Heart left ventricle (tissue), 13 donors: ENCODE measurements around the gene PTPRN2.

Experiments used
- POLR2A ChIP-seq, 2 donors: fragments of 450-650 bp; IDR thresholded peaks; one replicate each; pipeline ENCODE4 v1.6.1; 2017; ENCODE audit warnings: antibody characterized with exemption in 2 of 2, mild to moderate bottlenecking in 2 of 2, moderate library complexity in 2 of 2
- TF ChIP-seq, protein P1 (sequence below), 12 donors: fragments of 200-600 bp; sonication (generic) in 4 of 12; IDR thresholded peaks; one replicate each; pipeline versions ENCODE4 v1.5.0 to v1.8.0; 2018 to 2022; ENCODE audit warnings: antibody characterized with exemption in 12 of 12, mild to moderate bottlenecking in 5 of 12
- donor health status: ischemic (EF 13 %, LVEDD 7.1; RV severe dilation, severe dysfunction).
- donor health status: DM: no; HTN: yes; CAD: no.
- donor health status: DM: no; HTN: no; CAD: no.
- donor health status: ischemic (EF 25% LVEDD 6.9; RV normal size, moderate dysfunction).
- donor health status: ischemic (EF 25% LVEDD 5.7; RV mildly dilated, moderate dysfunction).
- donor health status: ischemic (EF 35%, LVEDD 5.7; RV mildly dilated, moderate dysfunction).
- donor health status: nonischemic (EF 11% LVEDD 7.7; RV severe dilation, severe dysfunction).
- donor health status: DM: yes; HTN: yes; CAD: no.
- donor health status: PGD.
- donor health status: ischemic (EF 29% LVEDD 5.4; RV normal size, mild dysfunction).
- donor health status: nonischemic (EF 23%, LVEDD 6.1; RV moderate dilation, normal function).

- TF ChIP-seq POLR2A (IDR thresholded peaks at IDR 0.05): no peak
- TF ChIP-seq, protein P1, sequence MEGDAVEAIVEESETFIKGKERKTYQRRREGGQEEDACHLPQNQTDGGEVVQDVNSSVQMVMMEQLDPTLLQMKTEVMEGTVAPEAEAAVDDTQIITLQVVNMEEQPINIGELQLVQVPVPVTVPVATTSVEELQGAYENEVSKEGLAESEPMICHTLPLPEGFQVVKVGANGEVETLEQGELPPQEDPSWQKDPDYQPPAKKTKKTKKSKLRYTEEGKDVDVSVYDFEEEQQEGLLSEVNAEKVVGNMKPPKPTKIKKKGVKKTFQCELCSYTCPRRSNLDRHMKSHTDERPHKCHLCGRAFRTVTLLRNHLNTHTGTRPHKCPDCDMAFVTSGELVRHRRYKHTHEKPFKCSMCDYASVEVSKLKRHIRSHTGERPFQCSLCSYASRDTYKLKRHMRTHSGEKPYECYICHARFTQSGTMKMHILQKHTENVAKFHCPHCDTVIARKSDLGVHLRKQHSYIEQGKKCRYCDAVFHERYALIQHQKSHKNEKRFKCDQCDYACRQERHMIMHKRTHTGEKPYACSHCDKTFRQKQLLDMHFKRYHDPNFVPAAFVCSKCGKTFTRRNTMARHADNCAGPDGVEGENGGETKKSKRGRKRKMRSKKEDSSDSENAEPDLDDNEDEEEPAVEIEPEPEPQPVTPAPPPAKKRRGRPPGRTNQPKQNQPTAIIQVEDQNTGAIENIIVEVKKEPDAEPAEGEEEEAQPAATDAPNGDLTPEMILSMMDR (IDR thresholded peaks at IDR 0.05): no peak
Measured at GRCh38 chr7:157996359-157997079, 591.1 kb downstream of the PTPRN2 start.
